Measurements from ENCODE around the gene CADM2. TPM values are rescaled to one million over a fixed set of nuclear protein-coding genes. Genes with fewer than 3 reads are reported as not detected.

CADM2 gene
- total RNA-seq, 1 experiment from 2014 or later: not detected

DNA sequence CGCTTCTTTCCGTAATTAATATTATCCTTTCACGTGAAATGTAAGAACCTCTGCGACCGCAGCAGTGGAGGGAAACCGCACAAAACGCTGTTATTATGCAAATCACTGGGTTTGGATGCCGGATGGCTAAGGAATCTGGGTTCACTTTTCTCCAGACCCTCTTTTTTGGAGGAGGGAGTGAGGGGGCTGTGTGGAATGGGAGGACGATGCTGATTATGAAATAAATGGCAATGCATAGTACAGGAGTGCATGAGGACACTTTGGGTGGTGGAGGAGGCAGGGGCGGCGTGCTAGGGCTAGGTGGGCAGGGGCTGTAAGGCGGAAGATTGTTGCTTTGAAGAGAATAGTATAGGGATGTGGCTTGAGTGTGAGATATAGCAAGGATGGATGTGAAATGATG is 1.8 kb downstream of the CADM2 start:
- intact Hi-C loops (cut with micrococcal nuclease): no loop called here
- TF ChIP-seq, protein P1, sequence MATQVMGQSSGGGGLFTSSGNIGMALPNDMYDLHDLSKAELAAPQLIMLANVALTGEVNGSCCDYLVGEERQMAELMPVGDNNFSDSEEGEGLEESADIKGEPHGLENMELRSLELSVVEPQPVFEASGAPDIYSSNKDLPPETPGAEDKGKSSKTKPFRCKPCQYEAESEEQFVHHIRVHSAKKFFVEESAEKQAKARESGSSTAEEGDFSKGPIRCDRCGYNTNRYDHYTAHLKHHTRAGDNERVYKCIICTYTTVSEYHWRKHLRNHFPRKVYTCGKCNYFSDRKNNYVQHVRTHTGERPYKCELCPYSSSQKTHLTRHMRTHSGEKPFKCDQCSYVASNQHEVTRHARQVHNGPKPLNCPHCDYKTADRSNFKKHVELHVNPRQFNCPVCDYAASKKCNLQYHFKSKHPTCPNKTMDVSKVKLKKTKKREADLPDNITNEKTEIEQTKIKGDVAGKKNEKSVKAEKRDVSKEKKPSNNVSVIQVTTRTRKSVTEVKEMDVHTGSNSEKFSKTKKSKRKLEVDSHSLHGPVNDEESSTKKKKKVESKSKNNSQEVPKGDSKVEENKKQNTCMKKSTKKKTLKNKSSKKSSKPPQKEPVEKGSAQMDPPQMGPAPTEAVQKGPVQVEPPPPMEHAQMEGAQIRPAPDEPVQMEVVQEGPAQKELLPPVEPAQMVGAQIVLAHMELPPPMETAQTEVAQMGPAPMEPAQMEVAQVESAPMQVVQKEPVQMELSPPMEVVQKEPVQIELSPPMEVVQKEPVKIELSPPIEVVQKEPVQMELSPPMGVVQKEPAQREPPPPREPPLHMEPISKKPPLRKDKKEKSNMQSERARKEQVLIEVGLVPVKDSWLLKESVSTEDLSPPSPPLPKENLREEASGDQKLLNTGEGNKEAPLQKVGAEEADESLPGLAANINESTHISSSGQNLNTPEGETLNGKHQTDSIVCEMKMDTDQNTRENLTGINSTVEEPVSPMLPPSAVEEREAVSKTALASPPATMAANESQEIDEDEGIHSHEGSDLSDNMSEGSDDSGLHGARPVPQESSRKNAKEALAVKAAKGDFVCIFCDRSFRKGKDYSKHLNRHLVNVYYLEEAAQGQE (IDR thresholded peaks at IDR 0.05; ENCODE audit: low read depth): no peak
- no peak for TF ChIP-seq EGR1 (IDR thresholded peaks at IDR 0.05; ENCODE audit: low read depth)
- TF ChIP-seq, protein P2, sequence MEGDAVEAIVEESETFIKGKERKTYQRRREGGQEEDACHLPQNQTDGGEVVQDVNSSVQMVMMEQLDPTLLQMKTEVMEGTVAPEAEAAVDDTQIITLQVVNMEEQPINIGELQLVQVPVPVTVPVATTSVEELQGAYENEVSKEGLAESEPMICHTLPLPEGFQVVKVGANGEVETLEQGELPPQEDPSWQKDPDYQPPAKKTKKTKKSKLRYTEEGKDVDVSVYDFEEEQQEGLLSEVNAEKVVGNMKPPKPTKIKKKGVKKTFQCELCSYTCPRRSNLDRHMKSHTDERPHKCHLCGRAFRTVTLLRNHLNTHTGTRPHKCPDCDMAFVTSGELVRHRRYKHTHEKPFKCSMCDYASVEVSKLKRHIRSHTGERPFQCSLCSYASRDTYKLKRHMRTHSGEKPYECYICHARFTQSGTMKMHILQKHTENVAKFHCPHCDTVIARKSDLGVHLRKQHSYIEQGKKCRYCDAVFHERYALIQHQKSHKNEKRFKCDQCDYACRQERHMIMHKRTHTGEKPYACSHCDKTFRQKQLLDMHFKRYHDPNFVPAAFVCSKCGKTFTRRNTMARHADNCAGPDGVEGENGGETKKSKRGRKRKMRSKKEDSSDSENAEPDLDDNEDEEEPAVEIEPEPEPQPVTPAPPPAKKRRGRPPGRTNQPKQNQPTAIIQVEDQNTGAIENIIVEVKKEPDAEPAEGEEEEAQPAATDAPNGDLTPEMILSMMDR (IDR thresholded peaks at IDR 0.05 in 2 of 3, conservative IDR thresholded peaks at IDR 0.05 in 1 of 3; ENCODE audit: borderline replicate concordance in 1 of 3, insufficient read depth in 1 of 3, low read depth in 2 of 3, low read length in 2 of 3): no peak
- no peaks in the 10 kb centered on the region for H3K79me2 ChIP-seq (ENCODE audit: insufficient read depth, low read length)
- no peak overlapping the region for H3K27ac ChIP-seq (ENCODE audit: low read depth, low read length)
- ChIA-PET RAD21 (ENCODE audit: low non-redundant PET in 1 of 2, low total read pairs in 2 of 2, uncharacterized antibody in 2 of 2, unreplicated experiment in 2 of 2) (no interaction called here), CTCF (no interaction called here), POLR2A (no interaction called here)
- no peak for DNase-seq (ENCODE audit: low read depth, low spot score)
- no peak overlapping the region for H3K4me3 ChIP-seq (replicated peaks in 1 of 2; ENCODE audit: low read depth in 1 of 2, low read length in 2 of 2)
- BruUV-seq (replicated peaks): no TSS peak
- H3K9ac ChIP-seq (ENCODE audit: low read length): no peak overlapping the region
- no peaks in the 10 kb centered on the region for H3K27me3 ChIP-seq (ENCODE audit: insufficient read depth, low read length)
- no peak overlapping the region for H3K4me2 ChIP-seq (ENCODE audit: low read length)
- no peak for ATAC-seq
- H2AFZ ChIP-seq (ENCODE audit: low read depth, low read length, poor library complexity, severe bottlenecking): no peak overlapping the region
- no peaks in the 10 kb centered on the region for H3K9me2 ChIP-seq (ENCODE audit: insufficient read depth)
- no peaks in the 10 kb centered on the region for H4K20me1 ChIP-seq (ENCODE audit: insufficient read depth)
- H3K9me3 ChIP-seq (ENCODE audit: control insufficient read depth in 1 of 2, insufficient read depth in 1 of 2, low read depth in 1 of 2, low read length in 2 of 2): peaks cover 10 to 13% of the 10 kb centered on the region in 2 experiments; a peak in 2 of 4 replicates
- no peaks in the 10 kb centered on the region for H3K36me3 ChIP-seq (ENCODE audit: control insufficient read depth in 1 of 2, insufficient read depth in 2 of 2, low read length in 2 of 2)
- no peaks in the 10 kb centered on the region for H3K4me1 ChIP-seq (ENCODE audit: control insufficient read depth in 1 of 2, insufficient read depth in 2 of 2, low read length in 2 of 2)
